AG08396 (cell line): ENCODE data around the gene GMDS.

Experiments
- DNase-seq: peaks from one replicate; pipeline ENCODE4 v3.0.0; 2012; ENCODE audit warnings: low spot score, mixed read lengths

The GMDS gene

DNA sequence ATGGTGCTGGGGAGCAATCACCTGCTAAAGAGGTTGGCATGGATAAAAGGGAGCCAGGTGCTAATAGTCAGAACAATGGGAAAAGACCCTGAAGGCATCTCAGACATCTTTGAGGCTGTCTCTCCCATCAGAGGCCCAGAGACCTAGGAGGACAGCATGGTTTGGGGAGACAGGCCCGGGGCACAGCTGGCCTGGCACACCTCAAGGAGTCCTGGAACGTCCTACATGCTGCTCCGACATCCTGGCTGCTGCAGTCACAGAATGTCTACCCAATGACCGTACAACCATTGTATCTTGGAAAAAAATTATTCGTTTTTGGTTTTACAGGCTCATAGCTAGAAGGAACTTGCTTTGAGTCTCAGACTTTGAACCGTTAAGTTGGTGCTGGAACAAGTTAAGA, 4.4 kb downstream of the GMDS start:
- DNase-seq = no peak

DNA sequence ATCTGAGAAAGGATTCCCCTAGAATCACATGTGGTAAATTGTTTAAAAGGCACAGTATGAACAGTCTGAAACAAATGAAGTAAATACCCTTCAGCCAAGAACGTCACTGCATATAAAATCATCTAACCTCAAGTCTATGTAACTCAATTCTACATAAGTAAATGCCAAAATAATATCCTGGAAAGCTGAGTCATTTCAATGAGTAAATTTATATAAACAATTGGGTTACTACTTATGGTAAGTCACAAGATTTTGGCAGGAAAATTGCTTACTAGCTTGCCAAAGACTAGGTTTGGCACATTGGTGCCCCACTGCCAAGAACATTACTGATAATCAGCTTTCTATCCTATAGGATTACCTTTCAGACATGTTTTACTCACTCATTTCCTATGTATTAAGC, 8.4 kb downstream of the GMDS start:
- DNase-seq = peak; percentile 64

DNA sequence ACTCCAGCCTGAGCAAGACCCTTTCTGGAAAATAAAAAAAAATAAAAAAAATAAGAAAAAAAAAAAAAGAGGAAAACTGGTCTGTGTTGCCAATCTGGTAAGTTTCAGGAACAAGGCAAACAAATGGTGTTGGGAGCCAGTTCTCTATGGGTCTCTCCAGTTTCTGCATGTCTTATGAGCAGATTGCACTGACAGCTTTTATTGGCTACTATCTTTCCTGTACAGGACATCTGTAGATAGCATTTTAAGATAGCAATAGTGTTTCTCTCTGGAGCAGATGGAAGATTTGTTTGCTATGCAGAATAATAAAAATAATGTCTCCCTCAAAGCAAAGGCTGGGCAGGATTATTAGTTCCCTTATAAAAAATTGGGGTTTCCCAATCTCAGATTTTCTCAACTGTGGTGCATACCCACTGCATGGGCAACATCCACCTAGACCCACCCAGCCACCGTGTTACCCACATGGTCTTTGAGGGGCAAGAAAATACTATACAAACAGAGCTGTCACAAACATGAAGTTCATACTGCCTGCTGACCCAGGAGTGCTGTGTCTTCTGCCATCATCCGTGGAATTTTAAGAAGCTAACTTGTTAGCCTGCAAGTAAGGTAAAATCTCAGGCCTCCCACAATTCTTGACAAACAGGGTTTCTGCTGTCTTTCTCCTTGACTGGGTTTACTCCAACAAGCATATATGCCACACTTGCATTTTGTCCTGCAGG, 9.5 kb downstream of the GMDS start:
- no peak for DNase-seq

DNA sequence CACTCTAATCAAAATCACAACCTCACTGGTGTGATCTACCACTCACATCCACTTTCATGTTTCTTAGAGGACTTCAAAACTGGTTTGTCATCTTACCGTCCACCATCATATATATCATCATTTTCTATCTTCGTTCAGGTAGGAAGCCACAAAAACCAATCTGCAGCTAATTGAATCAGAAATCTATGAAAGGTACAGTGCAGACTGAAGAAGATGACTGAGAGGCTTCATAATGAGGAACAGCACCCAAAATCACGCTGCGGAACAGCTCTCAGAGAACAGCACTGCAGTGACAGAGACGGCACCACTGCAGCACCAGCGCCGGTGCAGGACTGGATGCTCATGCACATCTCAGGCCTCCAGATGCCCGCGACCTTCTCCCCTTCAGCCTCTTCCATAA, 13.0 kb downstream of the GMDS start:
- DNase-seq = no peak

DNA sequence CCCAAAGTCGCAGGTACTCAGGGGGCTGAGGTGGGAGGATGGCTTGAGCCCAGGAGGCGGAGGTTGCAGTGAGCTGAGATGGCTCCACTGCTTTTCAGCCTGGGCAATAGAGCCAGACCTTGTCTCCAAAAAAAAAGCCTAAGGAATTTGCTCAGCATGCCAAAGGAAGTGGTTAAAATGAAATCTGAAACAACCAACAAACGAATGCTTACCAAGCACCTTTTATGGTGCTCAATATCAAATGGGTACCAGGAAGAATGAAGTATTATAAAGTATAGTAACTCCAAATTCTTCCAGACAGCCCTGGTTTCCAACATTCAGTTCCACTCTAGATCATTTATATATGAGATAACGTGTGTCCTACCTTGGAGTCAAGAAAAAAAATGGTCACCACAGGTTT, 14.0 kb downstream of the GMDS start:
- no peak for DNase-seq

DNA sequence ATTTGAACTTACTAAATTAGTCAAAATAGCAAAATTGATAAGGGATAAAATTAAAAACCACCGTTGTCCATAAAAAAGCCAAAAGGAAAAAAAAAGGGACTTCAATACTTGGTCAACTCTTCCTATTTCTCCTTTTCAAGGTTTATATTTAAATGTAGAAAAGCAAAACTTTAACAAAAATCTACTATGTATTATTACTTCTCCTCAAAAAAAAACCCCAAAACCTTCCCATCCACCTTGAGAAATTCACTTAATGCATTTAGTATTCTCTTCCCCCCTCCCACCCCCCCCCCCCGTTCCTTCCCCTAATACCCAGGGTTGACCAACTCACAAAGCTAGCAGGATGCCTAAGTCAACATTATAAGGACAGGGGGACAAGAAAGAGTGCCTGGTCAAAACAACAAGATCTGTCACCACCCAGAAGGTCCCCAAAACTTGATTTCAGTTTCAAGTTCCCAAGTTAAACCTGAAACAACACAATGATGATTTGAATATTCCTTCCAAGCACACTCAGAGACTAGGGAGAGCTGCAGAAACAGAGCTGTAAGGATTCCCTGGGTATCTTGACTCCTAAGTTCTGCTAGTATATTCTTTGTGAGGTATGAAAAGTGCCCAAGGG, 14.6 kb downstream of the GMDS start:
- no peak for DNase-seq

DNA sequence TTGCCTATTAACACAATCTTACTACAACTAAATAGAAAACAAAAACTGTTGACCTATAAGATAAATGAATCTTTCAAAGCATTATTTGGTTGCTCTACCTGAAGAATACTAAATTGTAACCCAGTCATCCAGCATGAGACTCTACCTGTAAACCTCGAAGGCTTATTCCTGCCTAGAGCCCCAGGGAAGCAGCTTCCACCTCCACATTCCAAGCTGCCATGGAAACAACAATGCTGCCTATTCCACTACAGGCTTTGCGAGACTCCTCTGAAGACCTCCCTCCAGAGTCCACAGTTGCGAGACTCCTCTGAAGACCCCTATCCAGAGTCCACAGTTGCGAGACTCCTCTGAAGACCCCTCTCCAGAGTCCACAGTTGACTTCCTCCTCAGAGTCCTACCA, 15.7 kb downstream of the GMDS start:
- DNase-seq = no peak

DNA sequence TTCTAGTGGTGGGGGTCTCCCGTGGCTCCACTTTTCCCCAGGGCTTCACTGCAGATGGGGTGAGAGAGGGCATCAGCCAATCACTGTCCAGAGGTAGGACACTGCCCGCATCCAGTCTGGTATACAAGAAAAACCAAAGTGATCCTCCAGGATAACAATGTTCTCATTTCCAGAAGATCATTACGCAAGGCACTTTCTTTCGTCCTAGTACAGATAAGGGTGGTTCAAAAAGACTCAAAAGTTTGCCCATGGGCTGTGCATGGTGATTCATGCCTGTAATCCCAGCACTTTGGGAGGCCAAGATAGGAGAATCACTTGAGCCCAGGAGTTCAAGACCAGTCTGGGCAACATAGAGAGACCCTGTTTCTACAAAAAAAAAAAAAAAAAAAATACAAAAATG, 16.4 kb downstream of the GMDS start:
- DNase-seq = no peak

DNA sequence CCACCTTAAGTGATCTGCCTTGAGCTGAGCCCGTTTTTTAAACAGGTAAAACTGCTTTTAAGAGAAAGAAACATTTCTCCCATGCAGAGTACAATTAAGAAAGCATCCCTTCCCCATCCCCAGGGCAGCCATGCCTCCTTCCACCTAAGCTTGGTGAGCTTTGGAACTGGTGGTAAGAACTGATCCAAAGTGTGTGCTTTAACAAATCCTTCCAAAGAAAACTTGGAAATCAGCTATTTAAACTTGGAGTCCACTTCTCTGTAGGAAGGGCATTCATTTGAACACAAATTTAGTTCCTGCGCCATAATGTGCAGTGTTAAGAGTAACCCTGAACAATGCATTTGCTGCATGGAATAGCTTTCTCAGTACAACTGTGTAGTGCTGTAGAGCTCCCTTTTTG, 17.0 kb downstream of the GMDS start:
- no peak for DNase-seq

DNA sequence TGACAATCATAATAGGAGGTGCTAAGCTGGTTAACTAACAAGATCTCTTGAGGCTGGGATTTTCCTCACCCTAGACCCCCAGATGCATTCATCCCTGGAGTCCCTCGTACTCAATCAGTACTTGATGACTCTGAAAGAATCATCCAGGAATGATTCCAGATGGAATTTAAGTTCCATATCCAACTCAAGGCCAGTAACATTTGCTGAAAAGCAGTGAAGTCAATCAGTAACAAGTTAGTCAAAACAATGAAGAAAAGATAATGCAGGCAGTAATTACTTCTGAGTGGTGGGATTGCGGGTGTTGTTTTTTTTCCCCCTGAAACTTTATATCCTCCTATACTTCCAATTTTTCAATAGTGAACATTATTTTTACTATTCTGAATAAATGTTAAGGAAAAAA, 18.6 kb downstream of the GMDS start:
- DNase-seq = no peak

DNA sequence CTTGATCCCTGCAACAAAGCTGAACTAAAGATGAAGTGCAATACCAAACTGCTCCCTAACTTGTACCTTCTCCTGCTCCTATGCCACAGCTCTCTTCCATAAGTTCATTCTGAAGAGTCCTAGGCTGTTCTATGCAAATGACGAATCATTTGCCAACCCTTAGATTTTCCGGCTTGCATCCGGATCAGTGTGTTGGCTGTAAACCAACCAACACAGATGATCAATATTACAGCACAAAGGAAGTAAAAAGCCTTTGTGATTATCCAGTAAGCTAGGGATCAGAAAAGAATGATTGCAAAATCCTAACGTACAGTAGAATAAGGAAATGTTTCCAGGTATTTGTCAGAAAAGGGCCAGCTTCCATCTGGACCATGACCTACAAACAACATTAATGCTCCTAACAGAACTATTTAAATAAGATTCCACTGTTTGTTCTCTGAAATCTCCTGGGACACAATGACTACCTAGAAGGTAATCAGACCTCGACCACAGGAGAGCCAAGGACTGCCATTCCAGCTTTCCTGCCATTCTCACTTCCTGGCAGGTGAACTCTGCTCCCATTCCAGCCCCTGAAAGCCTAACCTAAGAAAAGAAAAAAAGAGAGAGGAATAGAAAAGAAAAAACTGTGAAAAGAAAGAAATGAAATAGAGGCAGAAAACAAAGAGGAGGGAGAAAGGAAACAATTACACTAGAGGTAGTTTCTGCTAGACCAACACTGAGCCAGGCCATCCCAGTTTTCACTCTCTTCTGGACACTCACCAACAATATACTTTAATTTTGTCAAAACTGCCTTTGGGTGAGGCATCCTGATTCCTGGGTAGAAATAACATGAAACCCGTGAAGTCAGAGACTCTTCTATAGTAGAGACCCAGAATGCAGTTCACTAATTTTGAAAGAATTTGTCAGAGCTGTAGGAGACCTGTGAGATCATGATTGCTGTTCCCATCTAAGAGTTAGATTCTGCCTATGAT, 19.7 kb downstream of the GMDS start:
- no peak for DNase-seq

DNA sequence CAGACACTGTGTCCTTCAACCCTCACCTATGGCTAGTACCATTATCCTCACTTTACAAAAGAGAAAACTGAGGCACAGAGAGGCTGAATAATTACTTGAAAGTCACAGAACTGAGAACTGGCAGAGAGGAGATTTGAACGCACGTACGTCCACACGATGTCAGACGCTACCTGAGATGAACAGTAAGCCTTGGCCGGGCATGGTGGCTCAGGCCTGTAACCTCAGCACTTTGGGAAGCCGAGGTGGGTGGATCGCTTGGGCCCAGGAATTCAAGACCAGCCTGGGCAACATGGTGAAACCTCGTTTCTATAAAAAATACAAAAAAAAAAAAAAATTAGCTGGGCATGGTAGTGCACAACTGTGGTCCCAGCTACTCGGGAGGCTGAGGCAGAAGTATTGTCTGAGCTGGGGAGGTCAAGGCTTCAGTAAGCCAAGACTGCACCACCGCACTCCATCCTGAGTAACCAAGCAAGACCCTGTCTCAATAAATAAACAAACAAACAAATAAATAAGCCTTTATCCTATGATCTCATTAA, 20.5 kb downstream of the GMDS start:
- DNase-seq = no peak

DNA sequence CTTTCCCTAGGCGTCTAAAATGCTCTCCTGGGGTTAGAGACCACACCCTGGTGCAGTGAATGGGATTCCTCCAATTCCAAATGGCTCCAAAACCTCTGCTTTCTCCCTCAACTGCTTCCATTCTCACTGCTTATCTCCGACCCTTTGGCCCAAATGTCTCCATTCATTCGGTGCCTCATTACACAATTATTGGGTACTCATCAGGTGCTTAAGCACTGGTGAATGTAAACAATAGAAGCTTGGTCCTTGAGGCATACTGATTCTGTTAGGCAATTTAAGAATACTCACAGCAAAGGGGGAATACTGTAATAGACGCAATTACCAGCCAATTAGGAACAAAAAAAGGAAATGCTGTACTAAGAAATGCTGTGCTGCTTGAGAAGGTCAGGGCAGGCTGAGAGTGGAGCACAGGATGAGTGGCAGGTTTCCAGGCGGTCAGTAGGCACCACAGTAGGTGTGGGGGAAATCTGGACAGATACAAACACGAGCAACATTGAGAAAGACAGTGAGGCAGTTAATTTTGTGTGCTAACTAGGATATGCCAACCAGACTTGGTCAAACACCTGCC, 23.0 kb downstream of the GMDS start:
- no peak for DNase-seq

DNA sequence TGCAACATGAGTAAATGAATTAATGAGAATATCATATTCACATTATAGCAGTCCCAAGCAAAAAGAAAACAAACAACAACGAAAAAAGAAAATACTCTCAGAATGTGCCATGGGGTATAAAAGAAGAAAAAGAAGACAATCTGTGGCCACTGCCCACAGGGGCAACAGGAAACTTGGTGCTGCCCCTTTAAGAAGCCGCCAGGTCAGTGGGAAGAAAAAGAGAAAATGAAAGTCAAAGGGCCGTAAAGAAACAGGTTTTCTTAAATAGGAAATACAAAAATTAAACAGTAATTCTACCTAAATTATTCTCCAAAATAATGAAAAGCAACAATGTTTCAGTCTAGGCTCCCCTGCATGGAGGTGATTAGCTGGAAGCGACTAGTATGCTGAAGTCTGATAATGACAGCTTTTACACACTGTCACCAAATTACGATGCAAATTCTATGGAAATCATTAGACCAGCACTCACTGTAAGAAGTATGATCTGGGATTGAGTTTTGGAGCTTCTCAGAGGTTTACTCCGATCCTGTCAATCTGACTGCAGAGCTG, 23.6 kb downstream of the GMDS start:
- no peak for DNase-seq

DNA sequence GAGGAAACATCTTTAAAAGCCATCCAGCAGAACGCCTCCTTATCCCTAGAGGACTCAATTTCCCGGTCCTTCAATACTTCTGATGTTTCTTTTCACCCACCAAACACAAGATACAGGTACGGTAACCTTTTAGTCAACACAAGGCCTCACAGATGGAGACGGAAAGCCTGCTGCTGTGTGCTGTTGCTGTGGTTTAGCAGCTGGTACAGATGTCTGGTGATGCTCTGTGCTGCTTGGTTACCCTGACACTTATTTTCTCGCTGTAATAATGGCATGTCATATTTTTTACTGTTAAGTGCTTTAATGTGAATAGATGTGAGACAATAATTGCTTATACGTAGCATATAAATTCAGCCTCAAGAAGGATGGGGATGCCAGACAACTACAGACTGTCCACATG, 25.3 kb downstream of the GMDS start:
- DNase-seq = no peak

DNA sequence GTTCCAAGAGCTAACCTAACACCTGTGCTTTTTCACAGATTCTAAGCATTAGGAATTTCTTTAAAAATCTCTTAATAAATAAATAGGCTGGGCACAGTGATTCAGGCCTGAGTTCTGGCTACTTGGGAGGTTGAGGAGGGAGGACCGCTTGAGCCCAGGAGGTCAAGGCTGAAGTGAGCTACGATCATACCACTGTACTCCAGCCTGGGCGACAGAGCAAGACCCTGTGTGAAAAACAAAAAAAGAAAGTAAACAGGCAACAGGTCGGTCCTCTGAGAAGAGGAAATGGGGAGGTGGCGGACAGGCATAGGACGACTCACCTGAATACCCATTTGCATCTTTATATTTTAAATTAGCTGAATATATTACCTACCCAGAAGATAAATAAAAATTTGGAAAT, 26.5 kb downstream of the GMDS start:
- no peak for DNase-seq

DNA sequence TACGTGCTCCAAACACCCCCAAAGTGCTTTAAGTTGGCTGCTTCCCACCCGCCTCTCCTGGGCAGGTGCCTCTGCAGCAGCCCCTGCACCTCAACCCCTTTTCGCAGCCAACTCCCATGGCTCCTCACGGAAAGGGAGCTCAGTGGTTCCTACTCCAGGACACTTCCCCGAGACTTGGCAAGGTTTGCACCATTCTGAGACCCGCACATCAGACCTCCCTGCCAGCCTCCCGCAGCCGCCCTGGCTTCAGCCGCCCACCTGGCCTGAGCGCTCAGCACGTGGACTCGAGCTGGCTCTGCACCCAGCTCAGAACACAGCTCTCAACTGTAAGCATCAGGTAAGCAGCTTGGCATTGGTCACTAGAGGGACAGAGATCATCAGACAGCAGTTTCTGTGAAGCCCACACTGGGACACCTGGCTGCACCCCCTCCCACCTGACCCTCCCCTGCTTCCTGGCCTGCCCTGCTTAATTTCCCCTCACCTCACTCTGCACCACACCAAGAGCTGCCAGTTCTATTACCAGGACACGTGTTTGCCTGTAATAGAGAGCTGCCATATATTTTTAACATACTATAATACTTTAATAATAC, 28.5 kb downstream of the GMDS start:
- no peak for DNase-seq

DNA sequence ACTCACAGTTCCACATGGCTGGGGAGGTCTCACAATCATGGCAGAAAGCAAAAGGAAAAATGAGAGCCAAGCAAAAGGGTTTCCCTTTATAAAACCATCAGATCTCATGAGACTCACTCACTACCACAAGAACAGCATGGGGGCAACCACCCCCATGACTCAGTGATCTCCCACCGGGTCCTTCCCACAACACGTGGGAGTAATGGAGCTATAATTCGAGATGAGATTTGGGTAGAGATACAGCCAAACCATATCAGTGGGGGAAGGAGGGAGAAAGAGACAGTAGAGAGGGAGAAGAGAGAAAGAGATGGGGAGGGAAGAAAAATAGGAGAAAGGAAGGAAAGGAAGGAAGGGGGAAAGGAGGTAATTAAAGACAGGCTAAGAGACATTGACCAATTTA, 30.1 kb downstream of the GMDS start:
- DNase-seq = no peak

DNA sequence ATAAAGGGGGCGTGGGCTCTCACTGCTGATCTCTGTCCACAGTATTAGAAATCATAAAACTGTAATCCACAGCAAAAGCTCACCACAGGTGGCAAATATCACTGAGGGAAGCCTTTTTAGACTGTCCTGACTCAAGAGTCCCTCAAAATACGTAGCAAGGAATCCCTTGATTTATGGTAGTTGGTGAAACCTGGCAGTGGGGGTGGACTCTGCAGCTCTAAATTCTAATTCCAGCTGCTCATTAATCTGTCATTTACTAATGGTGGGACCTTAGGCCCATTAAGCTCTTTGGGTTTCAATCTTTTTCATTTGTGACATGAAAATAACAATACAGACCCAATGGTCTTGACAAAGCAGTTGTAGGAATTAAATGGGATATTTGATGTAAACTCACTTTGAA, 32.3 kb downstream of the GMDS start:
- DNase-seq = no peak

DNA sequence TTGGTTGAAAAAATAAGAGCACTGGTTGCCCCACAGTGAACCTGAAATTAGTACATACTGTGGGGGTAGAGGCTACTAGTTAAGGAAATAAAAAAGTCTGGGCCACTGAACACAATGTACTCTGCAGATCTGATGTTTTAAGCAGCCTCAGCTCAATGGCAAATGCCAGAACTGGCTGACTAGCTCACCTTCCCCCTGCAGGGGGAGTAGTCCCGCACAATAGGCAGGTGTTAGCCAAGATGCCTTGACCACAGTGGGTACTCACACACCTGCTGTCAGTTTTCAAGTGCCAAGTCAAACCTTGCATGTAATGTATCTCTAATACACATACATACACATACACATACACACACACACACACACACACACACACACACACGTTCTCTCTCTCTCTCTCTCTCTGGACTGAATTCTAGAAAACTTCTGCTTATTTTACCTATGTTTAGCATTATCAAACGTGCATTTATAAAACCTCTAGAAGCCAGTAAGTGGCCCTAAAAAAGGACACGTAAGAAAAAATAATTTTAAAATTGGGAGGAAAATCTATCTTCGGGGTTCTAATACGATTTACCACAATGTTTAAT, 36.1 kb downstream of the GMDS start:
- DNase-seq = no peak

DNA sequence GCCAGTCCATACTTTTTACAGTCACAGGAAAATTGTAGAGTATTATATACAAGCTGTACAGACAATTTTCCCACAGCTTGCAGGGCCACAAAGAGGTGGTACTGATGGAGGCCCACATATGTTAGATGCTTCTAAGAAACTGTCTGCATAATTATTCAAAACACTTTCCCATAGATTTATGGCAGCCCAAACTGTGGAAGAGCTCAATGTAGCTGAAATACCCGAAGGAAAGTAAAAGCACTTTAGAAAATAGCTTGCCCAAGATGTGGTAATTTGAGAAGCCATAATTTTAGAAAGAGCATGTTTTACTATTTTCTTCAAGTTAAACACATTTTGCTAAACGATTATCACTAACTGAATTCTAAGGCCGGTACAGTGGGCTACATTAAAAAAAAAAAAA, 36.9 kb downstream of the GMDS start:
- no peak for DNase-seq
